ENCODE data around the gene PDE6D.

DNA sequence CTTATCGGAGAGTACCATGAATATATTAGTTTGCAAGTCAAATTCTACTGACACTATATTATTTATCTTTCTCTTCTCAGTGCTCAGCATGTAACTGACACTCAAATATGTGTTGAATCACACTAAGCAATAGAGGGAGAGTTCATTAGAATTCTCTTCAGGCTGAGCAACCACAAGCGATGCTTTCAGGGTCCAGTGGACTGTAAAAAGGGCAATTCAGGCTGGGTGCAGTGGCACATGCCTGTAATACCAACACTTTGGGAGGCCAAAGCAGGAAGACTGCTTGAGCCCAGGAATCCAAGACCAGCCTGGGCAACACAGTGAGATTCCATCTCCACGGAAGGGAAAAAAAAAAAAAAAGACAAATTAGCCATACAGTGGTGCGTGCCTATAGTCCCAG is 16.3 kb downstream of the PDE6D start:
- TF ChIP-seq, protein P1, sequence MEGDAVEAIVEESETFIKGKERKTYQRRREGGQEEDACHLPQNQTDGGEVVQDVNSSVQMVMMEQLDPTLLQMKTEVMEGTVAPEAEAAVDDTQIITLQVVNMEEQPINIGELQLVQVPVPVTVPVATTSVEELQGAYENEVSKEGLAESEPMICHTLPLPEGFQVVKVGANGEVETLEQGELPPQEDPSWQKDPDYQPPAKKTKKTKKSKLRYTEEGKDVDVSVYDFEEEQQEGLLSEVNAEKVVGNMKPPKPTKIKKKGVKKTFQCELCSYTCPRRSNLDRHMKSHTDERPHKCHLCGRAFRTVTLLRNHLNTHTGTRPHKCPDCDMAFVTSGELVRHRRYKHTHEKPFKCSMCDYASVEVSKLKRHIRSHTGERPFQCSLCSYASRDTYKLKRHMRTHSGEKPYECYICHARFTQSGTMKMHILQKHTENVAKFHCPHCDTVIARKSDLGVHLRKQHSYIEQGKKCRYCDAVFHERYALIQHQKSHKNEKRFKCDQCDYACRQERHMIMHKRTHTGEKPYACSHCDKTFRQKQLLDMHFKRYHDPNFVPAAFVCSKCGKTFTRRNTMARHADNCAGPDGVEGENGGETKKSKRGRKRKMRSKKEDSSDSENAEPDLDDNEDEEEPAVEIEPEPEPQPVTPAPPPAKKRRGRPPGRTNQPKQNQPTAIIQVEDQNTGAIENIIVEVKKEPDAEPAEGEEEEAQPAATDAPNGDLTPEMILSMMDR (conservative IDR thresholded peaks at IDR 0.05), result no peak
- TF ChIP-seq ZFX (IDR thresholded peaks at IDR 0.05), result no peak
